VCaP (cell line): Measurements from ENCODE around the gene RPLP1.

Experiments used
- H3K27ac ChIP-seq: fragments of 450-650 bp; 2 replicates; pipeline ENCODE4 v1.5.1; 2017
- CTCF ChIP-seq: fragments of 450-650 bp; conservative IDR thresholded peaks from 2 replicates; pipeline ENCODE4 v1.5.1; 2017; ENCODE audit warnings: mild to moderate bottlenecking, moderate library complexity

The RPLP1 gene

DNA sequence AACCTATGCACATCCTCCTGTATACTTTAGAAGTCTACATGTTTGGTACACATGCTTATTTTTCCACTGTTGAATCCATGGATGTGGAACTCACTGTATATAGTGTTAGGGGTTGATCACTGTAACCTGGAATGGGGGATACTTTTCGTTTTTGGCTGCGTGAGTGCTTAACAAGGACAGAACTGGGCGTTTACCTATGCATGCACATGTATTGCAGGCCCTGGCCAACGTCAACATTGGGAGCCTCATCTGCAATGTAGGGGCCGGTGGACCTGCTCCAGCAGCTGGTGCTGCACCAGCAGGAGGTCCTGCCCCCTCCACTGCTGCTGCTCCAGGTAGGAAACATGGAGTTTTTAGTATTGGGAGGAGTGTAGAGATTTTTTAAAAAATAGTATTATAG, 2.3 kb downstream of the RPLP1 start:
- H3K27ac ChIP-seq: peak overlapping the region; percentile 93
- no peak for TF ChIP-seq CTCF

DNA sequence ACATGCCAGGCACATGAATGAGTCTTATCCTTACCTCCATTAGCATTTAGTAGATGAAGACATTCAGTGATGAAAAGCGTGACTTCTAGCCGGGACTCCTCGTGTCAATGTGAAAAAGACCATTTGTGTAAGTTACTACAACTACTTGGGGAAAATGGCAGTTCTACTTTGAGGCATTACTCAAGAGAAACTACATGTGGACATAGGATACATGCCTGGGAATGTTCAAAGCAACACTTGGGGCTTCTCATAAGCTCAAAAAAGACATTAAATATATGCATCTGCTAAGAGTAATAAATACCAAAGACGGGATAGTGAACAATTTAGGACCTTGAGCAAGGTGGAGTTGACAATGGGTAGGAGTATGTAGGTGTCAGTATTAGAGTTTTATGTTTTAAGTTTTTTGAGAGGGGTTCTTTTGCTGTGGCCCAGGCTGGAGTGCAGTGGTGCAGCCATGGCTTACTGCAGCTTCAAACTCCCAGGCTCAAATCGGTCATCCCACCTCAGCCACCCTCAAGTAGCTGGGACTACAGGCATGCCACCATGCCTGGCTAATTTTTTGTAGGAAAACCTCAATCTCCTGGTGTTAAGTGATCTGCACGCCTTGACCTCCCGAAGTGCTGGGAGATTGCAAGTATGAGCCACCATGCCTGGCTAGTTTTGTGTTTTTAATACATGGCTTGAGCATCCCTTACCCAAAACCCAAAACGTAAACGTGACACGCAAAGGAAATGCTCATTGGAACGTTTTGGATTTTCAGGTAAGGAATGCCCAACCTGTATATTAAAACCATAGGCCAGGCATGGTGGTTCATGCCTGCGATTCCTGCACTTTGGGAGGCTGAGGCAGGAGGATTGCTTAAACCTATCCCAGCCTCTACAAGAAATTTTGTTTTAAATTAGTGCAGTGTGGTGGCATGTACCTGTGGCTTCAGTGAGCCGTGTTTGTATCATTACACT, 3.9 kb downstream of the RPLP1 start:
- no peak overlapping the region; the same call in 1 of the 2 replicates for H3K27ac ChIP-seq
- TF ChIP-seq CTCF: no peak

DNA sequence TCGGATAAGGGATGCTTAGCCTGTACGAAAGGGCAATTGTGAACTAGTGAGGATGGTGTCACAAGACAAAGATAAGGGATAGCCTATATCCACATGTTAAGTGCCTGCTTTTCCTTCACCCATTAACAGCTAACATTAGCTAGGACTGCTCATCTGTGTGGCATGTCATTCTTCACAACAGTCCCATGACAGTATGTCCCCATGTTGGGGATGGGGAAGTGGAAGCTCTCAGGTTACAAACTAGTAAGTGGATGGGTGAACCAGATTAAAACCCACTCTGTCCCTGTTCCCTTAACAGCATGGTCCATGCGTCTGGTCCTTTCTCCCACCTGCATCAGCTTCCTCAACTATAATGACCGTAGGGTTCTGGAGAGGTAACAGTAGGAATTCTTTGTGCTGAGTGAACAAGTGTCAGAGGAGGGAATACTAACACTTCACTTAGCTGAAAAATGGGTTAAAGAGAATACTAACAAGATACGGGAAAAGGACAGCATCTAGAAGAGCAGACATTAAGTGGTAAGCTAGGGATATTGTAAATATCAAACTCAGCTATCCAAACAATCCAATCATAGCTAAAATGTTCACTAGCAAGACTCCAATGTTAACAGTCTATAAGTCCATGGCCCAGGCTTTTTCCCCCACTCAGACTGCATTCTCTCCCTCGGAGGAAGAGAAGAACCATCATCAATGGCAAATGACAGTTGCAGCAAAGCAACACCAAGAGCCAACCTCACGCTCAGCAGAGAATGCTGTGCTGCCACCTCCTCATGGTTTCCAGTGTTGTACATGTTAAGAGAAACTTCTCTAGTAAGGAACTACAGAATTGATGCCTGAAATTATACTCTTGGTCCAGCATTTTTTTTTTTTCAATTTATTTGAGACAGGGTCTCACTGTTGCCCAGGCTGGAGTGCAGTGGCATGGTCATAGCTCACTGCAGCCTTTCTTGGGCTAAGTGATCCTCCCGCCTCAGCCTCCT, 5.0 kb downstream of the RPLP1 start:
- no peak for TF ChIP-seq CTCF
- H3K27ac ChIP-seq: peak overlapping the region; percentile 28; the same call in 1 of the 2 replicates

DNA sequence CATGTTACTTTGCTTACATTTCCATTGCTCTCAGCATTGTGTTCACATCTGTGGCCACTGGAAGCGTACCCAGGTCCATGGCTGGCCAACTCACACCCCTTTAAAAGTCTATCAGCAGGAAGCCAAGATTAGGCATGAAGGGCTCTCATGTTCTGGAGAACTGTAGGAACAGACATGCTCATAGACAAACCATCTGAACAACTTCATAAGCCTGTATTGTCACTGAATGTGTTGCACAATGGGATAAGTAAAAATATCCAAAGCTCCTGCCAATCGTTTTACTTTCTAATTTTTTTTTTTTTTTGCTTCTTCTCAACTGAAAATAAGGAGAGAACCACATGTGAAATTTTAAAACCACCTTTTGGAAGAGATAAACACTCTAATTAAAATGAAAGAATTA, 6.4 kb downstream of the RPLP1 start:
- peak overlapping the region; percentile 28; the same call in 1 of the 2 replicates for H3K27ac ChIP-seq
- TF ChIP-seq CTCF: no peak

DNA sequence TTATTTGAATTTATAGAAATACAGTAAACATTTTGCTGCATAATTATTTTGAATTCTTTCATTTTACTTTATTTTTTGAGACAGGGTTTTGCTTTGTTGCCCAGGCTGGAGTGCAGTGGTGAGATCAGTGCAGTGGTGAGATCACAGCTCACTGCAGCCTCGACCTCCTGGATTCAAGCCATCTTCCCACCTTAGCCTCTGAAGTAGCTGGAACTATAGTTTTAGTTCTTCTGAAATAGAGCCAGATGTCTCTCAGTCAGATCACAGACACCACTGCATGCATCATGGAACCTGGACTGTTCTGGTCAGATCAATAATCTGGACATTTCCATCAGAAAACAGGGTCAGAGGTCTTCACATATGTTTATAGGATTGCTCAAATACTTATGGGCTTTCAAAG, 7.9 kb downstream of the RPLP1 start:
- no peak overlapping the region for H3K27ac ChIP-seq
- TF ChIP-seq CTCF: no peak

GRCh38 chr15:69462030-69462492, 9.4 kb downstream of the RPLP1 start:
- peak overlapping the region; percentile 99 for H3K27ac ChIP-seq
- no peak for TF ChIP-seq CTCF
